ENCODE measurements around the gene WNK4.
"Not testable (repeated sequence)": the region's sequence is repeated elsewhere in the genome, so short reads cannot be mapped to it uniquely, and the experiment has no call there.

WNK4 gene

DNA sequence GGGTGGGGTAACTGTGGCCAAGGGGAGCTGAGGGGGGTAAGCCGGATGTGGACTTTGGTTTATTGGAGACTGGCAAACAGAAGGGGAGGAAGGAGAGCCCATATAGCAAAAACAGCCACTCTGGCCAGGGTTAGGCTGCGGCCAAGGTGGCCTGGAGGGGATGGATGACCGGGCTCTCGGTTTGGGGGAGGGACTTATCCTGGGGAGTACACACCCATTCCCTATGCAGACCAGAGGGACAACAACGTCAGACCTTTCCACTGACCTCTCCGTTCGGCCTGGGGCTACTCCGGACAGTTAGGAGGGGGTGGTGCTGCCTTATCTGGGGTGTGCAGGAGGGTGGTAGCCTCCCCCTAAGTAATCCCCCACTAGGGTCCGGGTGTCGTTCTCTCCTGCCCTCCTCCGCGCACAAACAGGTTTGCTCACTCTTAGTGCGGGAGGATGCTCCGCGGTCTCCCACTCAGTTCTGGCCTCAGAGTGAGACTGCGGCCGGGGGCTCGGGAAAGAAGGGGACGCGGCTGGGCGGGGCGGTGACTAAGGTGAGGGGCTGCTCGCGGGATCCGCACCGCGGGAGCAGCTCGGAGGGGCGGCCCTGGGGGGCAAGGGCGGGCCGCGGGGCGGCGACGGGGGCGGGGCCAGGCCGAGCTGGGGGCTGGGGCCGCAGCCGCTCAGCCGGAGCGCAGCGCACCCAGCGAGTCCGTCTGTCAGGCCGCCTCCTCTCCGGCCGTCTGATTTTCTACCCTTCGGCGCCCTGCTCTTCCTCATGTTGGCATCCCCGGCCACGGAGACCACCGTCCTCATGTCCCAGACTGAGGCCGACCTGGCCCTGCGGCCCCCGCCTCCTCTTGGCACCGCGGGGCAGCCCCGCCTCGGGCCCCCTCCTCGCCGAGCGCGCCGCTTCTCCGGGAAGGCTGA lies at the start of gene WNK4:
Gene WNK4 (plus strand): TSS at position 675 of the 915 bp plus-strand sequence. CDS start 89 bp downstream, at position 764.
- DNase-seq: no peak

GRCh38 chr17:42740699-42741098 lies 39.7 kb upstream of the WNK4 start:
- no peak for DNase-seq

GRCh38 chr17:42742916-42743315 lies 37.5 kb upstream of the WNK4 start:
- DNase-seq: not testable (repeated sequence)

DNA sequence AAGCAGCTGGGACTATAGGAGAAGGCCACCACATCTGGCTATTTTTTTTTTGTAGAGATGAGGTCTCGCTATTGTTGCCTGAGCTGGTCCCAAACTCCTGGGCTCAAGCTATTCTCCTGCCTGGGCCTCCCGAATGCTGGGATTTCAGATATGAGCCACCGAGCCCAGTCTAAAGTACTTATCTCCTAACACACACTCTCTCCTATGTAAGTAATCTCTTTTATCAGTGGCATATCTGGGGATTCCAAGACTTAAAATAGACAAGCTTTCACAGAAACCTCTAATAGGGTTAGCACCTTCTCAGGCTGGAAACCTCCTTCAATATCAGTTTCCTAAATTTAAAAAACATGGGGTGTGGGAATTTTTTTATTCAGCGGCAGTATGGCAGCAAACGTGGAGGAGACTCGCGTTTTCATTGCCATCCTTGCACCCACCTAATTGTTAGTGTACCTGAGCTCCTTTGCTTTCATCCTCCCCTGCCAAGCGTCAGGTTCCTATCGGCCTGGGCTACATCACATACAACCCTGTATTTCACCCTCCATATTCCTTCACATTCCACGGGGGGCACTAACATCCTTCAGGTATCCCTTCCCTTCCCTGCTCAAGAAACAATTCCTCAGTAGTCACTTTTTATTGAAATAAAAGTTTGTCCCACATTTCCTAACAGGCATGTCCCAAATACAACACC lies 36.7 kb upstream of the WNK4 start:
- DNase-seq: peak; percentile 64

- DNase-seq: peak; percentile 87
These were observed 36.1 kb upstream of the WNK4 start for GRCh38 chr17:42744283-42744805.

GRCh38 chr17:42744806-42745617 lies 35.4 kb upstream of the WNK4 start, which contains the start of gene EZH1:
Gene EZH1 (minus strand): TSS chr17:42745040. CDS start chr17:42728941, 16,099 bp downstream.
- peak; percentile 94 for DNase-seq

- DNase-seq: no peak
These were observed 32.1 kb upstream of the WNK4 start for GRCh38 chr17:42748202-42748907.

GRCh38 chr17:42748908-42749798 lies 31.3 kb upstream of the WNK4 start:
- no peak for DNase-seq

DNA sequence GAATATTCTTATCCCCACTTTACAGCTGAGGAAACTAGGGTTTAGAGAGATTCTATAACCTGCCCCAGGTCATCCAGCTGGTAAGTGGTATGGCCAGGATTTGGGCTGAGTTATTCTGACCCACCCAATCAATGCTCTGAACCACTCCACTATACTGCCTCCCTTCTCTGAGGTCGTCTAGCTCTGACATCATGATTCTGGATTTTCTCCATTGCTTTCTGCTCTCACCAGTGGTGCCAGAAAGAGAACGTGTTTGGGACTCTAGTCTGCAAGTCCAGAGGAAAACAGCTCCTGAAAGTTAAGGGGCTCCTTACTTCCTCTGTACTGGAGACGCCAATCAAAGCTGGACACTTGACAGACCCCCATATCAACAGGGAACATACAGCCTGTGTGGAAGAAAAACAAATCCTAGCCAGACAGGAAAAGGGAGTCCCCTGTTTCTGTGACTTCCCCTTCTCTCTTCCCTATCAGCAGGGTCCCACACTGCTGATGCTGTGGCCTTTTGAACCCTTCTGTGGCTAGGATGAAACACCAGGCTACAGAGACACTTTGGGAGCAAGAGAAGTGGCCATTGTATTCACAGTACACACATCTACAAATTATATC lies 29.6 kb upstream of the WNK4 start:
- DNase-seq: no peak

DNA sequence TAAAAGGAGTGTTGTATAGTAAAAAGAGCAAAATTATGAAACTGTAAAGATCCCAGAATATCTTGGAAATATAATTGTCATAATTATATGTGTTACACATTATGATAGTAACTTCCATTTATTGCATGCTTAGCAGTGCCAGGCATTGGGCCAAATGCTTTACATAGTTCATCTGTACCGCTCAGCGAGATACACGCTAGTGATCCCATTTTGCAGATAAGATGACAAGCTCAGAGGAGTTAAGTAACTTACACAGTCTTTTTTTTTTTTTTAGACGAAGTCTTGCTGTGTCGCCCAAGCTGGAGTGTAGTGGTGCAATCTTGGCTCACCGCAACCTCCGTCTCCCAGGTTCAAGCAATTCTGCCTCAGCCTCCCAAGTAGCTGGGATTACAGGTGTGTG lies 28.8 kb upstream of the WNK4 start:
- DNase-seq: no peak

DNA sequence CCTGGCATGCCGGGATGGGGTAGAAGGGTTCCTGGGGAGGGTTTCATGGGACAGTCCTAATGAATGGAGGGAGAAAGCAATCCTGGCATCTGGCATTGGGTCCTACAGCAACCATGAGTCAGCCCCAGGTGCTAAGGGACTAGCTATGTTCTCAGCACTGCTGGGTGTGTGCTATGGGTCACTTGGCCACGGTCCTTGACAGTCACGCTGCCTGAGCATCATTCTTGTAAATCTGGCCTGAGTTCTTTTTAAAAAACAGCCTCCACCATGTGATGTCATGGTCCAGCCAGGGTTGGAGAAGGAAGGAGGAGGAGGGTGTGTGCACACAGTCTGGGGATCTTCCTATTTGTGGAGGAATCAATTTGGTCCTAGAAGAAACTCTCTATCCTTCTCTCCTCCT lies 25.6 kb upstream of the WNK4 start:
- no peak for DNase-seq

DNA sequence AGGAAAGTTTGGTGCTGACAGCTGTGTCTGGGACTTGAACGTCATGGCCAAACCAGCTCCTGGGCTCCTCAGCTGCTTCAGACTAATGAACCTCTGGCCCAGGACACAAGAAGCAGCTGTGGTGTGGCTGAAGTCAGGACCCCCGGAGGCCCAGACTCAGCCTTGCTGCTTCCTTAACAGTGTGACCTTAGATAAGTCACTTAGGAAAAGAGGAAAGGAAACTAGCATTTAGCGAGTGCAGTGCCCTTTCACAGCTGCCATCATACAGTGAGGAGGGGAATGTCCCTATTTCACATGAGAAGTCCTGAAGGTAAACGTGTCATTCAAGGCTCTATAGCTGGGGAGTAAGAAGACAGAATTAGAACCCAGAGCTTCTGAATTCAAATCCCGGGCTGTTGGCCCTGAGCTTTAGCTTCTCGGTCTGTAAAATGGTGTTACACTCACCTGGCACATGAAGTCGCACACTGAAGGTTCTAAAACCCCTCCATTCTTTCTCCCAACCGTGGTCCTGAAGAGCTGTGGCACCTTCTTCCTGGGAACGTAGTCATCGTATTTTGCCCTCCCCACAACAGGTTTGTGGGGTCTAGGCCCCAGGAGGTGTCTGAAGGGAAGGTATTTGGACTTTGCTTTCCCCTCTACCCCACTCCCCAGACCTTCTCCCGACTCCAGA lies 20.3 kb upstream of the WNK4 start:
- no peak for DNase-seq

GRCh38 chr17:42760652-42761581 lies 19.5 kb upstream of the WNK4 start, which contains the start of gene RAMP2:
Gene RAMP2 (plus strand): TSS chr17:42761227. CDS start chr17:42761262, 35 bp downstream.
- peak; percentile 16 for DNase-seq

- DNase-seq: no peak
These were observed 18.8 kb upstream of the WNK4 start for GRCh38 chr17:42761638-42762037.

- no peak for DNase-seq
These were observed 14.3 kb upstream of the WNK4 start for GRCh38 chr17:42766124-42766523.

GRCh38 chr17:42767512-42767911 lies 12.9 kb upstream of the WNK4 start:
- DNase-seq: no peak

DNA sequence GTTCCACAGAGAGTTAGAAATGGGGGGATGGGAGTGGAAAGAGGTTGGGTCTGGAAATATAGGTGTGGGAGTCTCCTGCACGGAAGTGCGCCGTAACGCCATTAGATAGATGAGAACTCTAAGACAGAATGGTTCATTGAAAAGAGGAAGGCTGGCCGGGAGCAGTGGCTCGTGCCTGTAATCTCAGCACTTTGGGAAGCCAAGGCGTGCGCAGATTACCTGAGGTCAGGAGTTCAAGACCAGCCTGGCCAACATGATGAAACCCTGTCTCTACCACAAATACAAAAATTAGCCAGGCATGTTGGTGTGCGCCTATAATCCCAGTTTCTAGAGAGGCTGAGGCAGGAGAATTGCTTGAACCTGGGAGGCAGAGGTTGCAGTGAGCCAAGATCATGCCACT lies 12.4 kb upstream of the WNK4 start:
- not testable (repeated sequence) for DNase-seq

DNA sequence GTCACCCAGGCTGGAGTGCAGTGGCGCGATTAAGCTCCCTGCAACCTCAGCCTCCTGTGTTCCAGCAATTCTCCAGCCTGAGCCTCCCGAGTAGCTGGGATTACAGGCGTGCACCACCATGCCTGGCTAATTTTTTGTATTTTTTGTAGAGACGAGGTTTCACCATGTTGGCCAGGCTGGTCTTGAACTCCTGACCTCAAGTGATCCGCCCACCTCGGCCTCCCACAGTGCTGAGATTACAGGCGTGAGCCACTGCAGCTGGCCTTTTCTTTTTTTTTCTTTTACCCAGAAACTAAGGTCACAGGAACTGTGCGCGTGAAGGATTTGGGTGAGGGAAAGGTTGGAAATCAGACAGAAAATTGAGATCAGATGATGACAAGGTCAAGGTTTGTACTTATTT lies 10.4 kb upstream of the WNK4 start:
- not testable (repeated sequence) for DNase-seq

- DNase-seq: no peak
These were observed 7.5 kb upstream of the WNK4 start for GRCh38 chr17:42772945-42773289.

All from NCI-H2171 treated with DMSO at 0.1 percent for 48 hours (cell line).